ENCODE results near the gene HEXIM2. TPM values are rescaled to one million over a fixed set of nuclear protein-coding genes. Genes with fewer than 3 reads are reported as not detected.

HEXIM2 gene
- total RNA-seq (2022; extraction: Qiagen RNA extraction): 15.2 to 18.4 TPM (median 16.6 TPM) in 5 replicates

GRCh38 chr17:45161288-45162024, at the start of gene HEXIM2:
Gene HEXIM2 (plus strand): TSS chr17:45161875. CDS start chr17:45162794, 919 bp downstream.

GRCh38 chr17:45132320-45132571, 29.4 kb upstream of the HEXIM2 start, which contains the start of gene PLCD3:
Gene PLCD3 (minus strand): TSS chr17:45132515. CDS start chr17:45132410, 105 bp downstream.

GRCh38 chr17:45135192-45135977, 26.3 kb upstream of the HEXIM2 start, which contains the start of gene ACBD4:
Gene ACBD4 (plus strand): TSS chr17:45135687. CDS start chr17:45136145, 458 bp downstream.

GRCh38 chr17:45148183-45149036, 13.3 kb upstream of the HEXIM2 start, which contains the start of gene HEXIM1:
Gene HEXIM1 (plus strand): TSS chr17:45148475. CDS start chr17:45149191, 716 bp downstream.

Other genes with a start within 250 kb of the HEXIM2 start
- 0.55 to 0.86 TPM (median 0.75 TPM) in 5 replicates for gene GFAP, start 246.4 kb upstream of the HEXIM2 start, total RNA-seq (2022; extraction: Qiagen RNA extraction)
- 26.8 to 41.2 TPM (median 40.1 TPM) in 5 replicates for gene KIF18B, start 214.1 kb upstream of the HEXIM2 start, total RNA-seq (2022; extraction: Qiagen RNA extraction)
- gene C1QL1, start 193.6 kb upstream of the HEXIM2 start, total RNA-seq (2022; extraction: Qiagen RNA extraction): 14.7 to 35.1 TPM (median 30.0 TPM) in 5 replicates
- 18.4 to 23.0 TPM (median 21.1 TPM) in 5 replicates for gene DCAKD, start 110.2 kb upstream of the HEXIM2 start, total RNA-seq (2022; extraction: Qiagen RNA extraction)
- 161 to 347 TPM (median 170 TPM) in 5 replicates for gene NMT1, start 100.6 kb upstream of the HEXIM2 start, total RNA-seq (2022; extraction: Qiagen RNA extraction)
- gene PLCD3, start 29.4 kb upstream of the HEXIM2 start, total RNA-seq (2022; extraction: Qiagen RNA extraction): 148 to 216 TPM (median 192 TPM) in 5 replicates
- 6.4 to 8.9 TPM (median 8.3 TPM) in 5 replicates for gene ACBD4, start 26.2 kb upstream of the HEXIM2 start, total RNA-seq (2022; extraction: Qiagen RNA extraction)
- gene HEXIM1, start 13.4 kb upstream of the HEXIM2 start, total RNA-seq (2022; extraction: Qiagen RNA extraction): 43.5 to 55.3 TPM (median 49.2 TPM) in 5 replicates
- 36.8 to 42.9 TPM (median 38.4 TPM) in 5 replicates for gene FMNL1, start 60.0 kb downstream of the HEXIM2 start, total RNA-seq (2022; extraction: Qiagen RNA extraction)
- gene SPATA32, start 100.2 kb downstream of the HEXIM2 start, total RNA-seq (2022; extraction: Qiagen RNA extraction): 0.14 to 0.22 TPM (median 0.18 TPM) in 5 replicates
- 41.9 to 75.4 TPM (median 58.3 TPM) in 5 replicates for gene MAP3K14, start 155.1 kb downstream of the HEXIM2 start, total RNA-seq (2022; extraction: Qiagen RNA extraction)

Measured in A549 treated with CORT108297 at 1 μM for 4 hours (cell line).